Activated T-cell treated with anti-CD3 and anti-CD28 coated beads for 48 hours (primary cell): ENCODE data around the gene GALNT17.

Experiments used
- DNase-seq: peaks from one replicate; pipeline ENCODE4 v3.0.0-alpha.2; 2020; ENCODE audit warnings: low read depth

Gene GALNT17

GRCh38 chr7:71402684-71403083 is 270.7 kb downstream of the GALNT17 start:
- no peak for DNase-seq

- DNase-seq, result no peak
Observed at GRCh38 chr7:71403202-71403946, 271.4 kb downstream of the GALNT17 start.

DNA sequence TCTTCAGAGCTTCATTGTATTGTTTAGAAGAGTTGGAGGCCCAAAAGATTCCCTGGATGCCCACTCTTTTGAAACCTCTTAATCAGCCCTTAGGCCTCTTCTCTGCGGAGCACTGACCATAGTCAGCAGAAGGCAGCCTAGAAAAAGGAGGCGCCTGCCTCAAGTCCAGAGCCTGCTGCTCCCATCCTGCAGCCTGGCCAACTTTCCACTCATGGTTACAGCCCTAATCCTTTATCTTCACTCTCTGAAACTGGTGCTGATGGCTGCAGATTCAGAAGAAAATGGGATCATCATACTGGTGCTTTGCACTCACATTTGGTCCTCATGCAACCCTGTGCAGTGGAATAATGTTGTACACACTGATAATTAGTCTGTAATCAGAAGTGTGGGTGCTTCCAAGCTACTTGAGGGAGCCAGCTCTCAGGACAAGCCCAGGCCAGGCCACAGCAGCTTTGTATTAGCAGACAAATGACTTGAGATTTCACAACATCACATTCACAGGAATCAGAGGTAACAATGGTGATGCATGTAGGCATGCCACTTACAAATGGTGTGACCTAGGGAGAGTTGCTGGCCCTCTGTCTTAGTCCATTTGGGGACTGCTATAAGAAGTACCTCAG is 272.9 kb downstream of the GALNT17 start:
- DNase-seq, result no peak

GRCh38 chr7:71408271-71408670 is 276.3 kb downstream of the GALNT17 start:
- no peak for DNase-seq

DNA sequence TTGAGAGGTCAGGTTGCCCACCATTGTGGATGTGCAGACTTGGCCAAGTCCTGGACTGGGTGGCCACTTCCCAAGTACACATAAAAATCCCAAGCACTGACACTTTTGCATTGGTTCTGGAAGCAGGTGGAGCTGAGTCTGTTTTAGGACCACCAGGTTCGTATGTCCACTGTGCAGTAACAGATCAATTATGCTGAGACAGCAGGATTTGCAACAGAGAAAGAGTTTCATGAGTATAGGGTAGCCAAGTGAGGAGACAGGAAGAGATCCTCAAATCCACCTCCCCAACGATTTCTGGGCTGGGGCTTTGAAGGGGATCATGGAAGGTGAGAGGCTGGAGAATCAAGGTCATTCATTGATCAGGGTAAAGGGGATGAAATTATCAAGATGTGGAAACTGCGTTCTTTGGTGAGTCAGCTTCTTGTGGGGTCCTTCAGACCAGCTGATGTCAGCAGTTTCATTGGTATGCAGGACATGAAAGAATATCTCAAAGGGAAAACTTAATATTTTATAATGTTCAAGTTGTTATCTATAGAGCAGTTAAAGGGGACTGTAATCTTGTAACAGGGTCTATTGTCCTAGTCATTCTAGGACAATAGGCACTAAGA is 277.7 kb downstream of the GALNT17 start:
- DNase-seq, result no peak

DNA sequence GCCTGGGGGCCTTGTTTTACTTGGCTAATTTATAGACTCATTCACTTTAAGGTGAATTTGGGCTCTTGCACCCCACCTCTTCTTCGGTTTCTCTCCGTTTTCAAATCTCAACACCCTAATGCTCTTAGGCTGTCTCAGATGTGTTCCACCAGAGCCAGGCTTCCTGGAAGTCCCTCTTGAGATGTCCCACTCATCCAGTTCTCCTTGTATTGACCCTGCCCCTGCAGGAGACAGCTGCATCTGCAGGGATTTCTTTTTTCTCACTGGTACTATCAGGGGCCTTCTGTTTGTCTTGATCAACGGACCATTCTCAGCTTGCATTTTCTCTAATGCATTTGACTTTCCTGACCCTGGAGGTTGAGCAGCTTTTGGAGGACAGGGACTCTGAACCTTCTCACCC is 279.5 kb downstream of the GALNT17 start:
- DNase-seq, result no peak

DNA sequence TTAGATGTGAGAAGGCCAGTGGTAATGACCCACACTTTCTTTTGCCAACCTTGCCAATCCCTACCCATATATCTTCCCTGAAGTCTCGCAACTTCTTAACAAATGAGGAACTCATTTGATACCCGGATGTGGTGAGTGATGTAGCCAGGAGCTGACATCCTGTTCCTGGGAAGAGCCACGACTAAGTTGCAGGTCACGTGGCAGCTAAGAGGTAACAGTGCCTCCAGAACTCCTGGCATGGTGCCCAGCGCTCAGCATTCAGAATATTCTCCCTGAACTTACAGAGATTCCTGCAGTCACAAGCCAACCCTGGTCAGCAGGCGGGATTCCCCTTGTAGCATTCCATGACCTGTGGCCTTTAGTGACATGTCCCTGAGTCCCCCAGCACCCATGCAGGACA is 282.5 kb downstream of the GALNT17 start:
- DNase-seq, result no peak

DNA sequence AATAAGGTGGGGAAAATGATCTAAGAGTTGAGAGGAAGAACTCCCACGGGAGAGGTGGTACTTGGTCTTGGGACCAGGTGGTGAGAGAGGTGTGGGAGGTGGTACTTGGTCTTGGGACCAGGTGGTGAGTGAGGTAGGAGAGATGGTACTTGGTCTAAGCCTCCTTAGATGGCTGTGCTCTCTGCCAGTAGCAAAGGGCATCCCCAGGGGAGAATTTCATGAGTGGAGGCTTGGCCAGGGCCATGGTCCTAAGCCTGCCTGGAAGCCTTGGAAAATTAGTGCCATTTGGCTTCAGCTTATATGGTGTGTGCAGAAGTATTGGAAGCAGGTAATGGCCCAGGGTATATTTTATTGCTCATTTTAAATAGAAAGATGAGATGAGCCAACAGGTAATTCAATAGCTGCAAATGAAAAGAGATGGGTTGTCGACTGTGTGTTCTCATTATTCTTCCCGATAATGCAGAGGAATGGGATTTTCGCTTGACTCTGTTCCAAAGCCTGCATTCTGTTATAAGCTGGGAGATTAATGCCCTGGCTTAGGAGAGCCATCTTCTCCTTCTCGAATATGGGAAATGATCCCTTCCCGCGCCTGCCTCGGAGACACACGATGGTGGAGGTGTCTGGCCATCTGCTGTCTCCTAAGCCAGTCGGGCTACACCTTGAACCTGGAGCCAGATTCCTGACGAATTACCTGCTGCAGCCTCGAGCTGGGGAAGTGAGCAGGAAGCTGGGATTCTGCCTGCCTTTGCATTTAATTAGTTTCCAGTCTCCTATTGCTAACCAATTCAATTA is 287.8 kb downstream of the GALNT17 start:
- no peak for DNase-seq

- DNase-seq, result no peak
Observed at GRCh38 chr7:71422104-71422503, 290.2 kb downstream of the GALNT17 start.

DNA sequence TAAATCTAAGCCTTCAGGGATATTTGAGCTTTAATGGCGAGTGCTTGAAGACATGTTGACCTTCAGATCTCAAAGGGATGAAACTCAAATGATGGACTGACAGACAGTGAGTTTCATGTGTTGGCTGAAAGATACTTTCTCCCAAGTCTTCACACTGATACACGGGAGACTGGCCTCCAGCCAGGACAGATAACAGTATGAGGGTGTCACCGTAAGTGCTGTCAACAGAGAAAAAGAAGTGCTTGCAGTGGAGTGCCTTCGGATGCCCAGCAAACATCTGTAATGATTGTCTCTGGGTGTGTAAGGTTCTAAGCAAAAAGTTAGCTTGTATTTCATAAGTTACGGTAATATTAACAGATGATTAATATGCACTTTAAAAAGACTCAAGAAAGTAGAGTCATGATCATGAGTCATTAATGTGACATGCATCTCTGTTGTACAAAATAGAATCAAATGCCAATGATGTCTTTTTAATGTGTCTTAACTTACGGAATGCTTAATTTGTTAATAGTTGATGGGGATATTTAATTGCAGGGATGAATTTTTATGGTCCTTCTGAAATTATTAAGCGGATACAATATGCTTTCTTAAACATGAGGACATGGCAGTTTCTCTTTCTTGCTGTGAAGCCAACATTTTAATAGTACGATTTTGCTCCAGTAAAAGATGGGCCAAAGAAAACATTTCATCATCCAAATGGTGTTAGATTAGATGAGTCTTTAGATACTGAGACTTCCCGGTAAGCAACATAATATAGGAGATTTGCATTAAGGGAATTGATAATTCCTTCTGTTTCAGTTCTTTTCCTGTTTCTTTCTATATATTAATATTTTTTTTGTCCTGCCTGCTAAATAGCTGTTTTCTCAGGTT is 292.5 kb downstream of the GALNT17 start:
- no peak for DNase-seq

DNA sequence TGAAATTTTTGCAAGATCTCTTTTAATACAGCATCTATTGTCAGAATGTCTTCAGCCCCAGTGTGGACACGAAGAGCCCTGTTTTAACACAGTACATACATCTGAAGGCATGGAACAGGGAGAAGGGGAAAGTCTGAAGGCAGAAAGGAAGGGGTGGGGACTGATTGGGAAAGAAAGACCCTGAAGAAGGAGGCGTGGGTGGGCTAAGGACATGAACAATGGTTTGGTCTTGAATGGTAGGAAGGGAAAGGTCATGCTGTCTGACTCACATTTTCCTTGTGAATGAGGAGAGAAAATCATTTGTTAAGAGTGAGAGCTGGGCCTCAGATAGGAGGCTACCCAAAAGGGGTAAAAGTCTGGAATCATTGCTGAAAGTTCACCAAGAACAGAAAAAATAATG is 297.1 kb downstream of the GALNT17 start:
- no peak for DNase-seq

- no peak for DNase-seq
Observed at GRCh38 chr7:71430246-71430645, 298.3 kb downstream of the GALNT17 start.

GRCh38 chr7:71439321-71439720 is 307.4 kb downstream of the GALNT17 start:
- DNase-seq, result no peak

DNA sequence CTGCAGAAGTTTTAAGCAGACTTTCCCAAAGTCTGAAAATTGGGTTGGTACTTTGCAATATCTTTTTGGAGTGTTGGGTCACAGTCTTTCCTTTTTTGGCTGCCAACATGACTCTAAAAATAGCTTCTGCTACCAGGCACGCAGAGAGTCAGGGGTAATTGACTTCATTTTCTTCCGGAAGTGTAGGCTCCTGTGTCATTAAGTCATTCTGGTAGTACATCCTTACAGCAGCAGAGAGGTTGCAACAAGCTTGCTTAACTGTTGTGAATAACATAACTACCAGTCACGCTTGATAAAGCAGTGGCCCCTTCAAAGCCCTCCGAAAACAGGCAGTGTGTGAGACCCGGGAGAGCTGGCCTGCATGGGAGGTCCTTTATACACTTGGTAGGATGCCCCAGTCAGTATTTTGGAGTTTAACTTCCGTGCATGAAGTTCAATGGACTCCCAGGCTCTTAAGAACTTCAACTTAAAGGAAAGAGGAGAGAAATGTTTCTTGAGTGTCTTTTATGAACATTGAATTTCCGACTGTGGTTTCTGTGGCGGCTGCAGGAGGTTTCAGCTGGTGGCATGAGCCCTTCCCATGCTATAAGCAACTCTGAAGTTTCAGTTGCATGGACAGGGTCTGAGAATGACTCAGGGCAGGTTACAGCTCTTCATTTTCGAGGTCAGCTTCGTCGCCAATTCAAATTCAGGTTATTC is 310.7 kb downstream of the GALNT17 start:
- DNase-seq, result no peak

DNA sequence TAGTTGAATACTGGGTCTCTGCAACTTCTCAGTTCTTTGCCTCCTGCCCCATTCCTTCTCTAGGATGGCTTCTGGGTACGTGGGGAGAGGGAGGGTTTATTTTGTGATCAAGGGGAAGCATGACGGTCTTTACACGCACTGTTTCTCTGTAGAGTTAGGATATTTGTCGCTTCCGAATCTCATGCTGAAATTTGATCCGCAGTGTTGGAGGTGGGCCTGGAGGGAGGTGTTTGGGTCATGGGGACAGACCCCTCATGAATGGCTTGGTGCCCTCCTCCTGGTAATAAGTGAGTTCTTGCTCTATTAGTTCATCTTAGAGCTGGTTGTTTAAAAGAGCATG is 311.2 kb downstream of the GALNT17 start:
- DNase-seq, result no peak

- DNase-seq, result no peak
Observed at GRCh38 chr7:71444130-71444529, 312.2 kb downstream of the GALNT17 start.

GRCh38 chr7:71453630-71454029 is 321.7 kb downstream of the GALNT17 start:
- no peak for DNase-seq

- no peak for DNase-seq
Observed at GRCh38 chr7:71454981-71455380, 323.0 kb downstream of the GALNT17 start.

- DNase-seq, result no peak
Observed at GRCh38 chr7:71457021-71457420, 325.1 kb downstream of the GALNT17 start.

DNA sequence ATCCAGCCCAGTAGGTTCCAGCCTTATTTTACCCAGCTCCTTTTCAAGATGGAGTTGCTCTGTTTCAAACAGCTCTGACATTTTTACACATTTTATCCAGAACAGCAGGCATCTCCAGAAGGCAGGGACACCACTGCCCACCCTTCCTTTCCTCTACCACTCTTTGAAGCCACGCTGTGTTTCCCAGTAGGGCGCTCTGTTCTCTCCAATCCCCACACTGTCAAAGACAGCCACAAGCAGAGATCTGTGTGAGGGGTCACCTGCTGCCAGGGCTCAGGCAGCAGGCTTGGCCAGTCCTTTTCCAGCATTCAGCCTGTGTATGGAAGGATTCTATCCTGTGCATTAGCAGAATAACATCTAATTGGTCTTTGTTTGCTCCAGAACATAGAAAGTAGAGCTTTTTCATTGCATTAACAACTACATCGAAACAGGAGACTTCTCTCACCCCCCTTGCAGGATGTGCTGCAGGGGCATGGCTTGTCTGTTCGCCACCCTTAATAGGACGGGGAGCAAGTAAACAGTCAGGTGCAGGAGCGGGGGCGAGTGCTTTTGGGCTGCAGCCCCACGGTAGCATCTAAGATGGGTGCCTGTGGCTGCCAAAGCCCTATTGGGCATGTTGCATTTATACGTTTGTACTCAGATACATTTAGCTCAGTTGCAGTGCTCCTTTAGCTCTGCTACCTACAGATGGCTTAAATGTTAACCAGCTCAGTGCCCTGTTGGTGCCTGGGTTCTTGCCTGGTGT is 326.1 kb downstream of the GALNT17 start:
- DNase-seq, result no peak
